DMS153 (cell line): ENCODE measurements around the gene OVAAL.

Experiments used
- DNase-seq: peaks from one replicate; lab custom pipeline; 2025; lab: John Stamatoyannopoulos, UW

The OVAAL gene

DNA sequence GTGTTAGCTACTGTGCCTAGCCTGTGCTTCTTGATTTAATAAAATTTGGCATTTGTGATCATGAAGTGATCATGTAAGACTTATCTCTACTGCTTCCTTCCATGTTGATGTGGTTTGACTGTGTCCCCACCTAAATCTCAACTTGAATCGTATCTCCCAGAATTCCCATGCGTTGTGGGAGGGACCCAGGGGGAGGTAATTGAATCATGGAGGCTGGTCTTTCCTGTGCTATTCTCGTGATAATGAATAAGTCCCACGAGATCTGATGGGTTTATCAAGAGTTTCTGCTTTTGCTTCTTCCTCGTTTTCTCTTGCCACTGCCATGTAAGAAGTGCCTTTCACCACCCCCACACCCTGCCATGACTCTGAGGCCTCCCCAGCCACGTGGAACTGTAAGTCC is at the start of gene OVAAL:
TSS of gene OVAAL (plus strand) at position 301 of the 400 bp plus-strand sequence.
- no peak for DNase-seq

GRCh38 chr1:180510882-180511281 is 47.9 kb upstream of the OVAAL start:
- DNase-seq, result no peak

GRCh38 chr1:180513531-180513930 is 45.2 kb upstream of the OVAAL start:
- DNase-seq, result no peak

- DNase-seq, result no peak
Observed at GRCh38 chr1:180515364-180515763, 43.4 kb upstream of the OVAAL start.

DNA sequence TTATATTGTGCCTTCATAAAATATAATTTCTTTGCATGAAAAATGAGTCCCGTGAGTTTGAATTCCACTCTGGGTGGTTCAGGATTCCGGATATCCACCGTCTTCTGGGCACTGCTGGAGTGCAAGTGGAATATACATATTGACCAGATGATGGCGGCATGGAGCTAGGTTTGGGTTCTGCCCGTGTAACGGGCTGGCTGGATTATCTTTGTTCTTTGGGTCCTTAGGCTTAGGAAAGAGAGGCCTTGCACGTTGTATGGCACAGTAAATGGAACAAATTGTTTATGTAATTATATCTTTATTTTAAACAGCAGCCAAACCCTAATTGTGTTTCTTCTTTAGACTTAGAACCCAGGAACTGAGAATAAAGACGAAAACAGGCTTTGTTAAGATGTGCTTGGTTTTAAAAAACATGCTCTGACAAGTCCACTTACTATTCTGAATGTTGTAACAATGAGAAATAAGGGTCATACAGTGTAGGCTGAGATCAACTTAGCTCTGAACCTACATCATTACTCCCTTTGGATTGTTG is 42.8 kb upstream of the OVAAL start:
- DNase-seq, result peak; percentile 76

DNA sequence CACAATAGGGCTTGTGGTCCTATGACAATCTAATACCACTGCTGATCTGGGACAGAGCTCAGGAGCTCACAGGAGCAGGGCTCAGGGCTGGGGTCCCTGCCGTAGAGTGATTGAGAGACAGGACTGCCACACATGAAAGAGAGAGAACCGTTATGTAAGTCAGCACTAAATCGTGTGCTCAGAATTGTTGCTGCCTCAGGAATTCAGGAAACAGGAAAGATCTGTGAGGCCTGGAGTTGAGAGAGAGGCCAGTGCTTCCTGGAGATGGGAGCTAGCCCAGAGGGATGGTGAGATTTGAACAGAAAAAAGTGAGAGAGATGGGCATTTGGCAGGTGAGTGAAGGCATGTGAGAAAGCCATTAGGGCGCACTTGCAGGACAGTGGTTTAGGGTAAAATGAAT is 38.9 kb upstream of the OVAAL start:
- no peak for DNase-seq

GRCh38 chr1:180521474-180522212 is 37.1 kb upstream of the OVAAL start:
- DNase-seq, result no peak

DNA sequence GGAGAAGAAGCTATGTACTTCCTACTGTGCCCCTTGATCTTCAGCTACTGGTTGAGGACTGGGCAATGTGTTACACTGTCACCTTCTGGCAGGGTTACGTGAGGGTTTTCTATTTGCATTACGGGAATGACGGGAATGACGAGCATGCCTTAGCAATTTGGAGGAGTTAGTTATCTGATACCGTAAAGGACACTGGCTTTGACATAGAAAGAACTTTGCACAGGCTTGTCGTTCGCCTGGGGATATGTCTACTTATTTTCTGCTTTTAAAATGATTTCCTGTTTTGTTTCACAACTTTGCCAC is 36.6 kb upstream of the OVAAL start:
- no peak for DNase-seq

GRCh38 chr1:180524160-180524914 is 34.4 kb upstream of the OVAAL start:
- no peak for DNase-seq

- no peak for DNase-seq
Observed at GRCh38 chr1:180524915-180525714, 33.6 kb upstream of the OVAAL start.

GRCh38 chr1:180525715-180526039 is 33.1 kb upstream of the OVAAL start:
- no peak for DNase-seq

- no peak for DNase-seq
Observed at GRCh38 chr1:180527101-180527669, 31.6 kb upstream of the OVAAL start.

GRCh38 chr1:180528868-180529470 is 29.8 kb upstream of the OVAAL start:
- DNase-seq, result no peak

GRCh38 chr1:180530501-180530900 is 28.3 kb upstream of the OVAAL start:
- DNase-seq, result peak; percentile 67

- no peak for DNase-seq
Observed at GRCh38 chr1:180532854-180533253, 25.9 kb upstream of the OVAAL start.

DNA sequence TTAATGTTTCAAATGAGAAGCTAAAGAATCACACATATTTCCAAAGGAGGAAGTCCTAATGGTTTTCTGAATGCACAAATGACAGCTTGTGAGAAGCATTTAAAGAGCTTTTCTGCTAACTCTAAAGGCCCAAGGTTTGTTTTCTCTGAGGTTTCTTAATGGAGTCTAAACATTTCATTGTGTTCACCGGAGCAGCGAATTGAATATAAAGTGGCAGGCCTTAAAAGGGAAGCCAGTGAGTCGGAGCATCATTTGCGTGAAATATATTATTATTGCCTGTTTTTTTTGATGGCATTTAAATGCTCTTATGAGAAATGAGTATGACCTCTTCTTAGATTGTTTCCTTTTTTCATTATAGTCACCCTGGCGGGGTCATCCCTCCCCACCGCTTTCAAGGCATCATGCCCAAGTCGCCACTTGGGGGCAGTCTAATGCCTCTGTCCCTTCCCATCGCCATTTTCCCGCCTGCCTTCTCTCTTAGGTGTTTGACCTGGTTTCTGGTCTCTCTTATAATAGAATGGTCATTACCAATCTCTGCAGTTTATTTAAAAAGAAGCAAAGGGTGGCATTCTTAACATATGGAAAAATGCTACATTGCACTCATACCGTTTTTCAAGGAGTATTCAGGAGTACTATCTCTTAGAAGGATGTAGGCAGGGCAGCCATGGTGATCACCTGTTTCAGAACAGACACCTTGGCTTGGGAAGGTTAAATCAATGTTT is 25.3 kb upstream of the OVAAL start:
- no peak for DNase-seq

DNA sequence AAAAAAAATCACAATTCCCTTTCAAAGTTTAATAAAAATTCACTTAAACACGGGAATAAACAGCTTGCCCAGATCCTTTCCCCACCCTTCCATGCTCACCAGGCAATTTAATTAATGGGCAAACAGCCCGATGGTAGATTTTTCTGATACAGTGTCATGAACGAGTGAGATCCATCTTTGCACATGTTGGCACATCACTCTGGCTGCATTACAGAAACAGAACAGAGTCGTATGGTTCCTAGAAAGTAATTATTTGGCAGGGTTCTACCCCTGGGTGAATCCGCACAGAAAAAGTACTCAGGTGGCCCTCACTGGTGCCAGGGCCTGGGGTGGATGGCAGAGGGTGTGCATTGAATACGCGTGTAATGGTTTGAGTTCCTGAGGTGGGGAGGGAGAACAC is 24.6 kb upstream of the OVAAL start:
- DNase-seq, result no peak

DNA sequence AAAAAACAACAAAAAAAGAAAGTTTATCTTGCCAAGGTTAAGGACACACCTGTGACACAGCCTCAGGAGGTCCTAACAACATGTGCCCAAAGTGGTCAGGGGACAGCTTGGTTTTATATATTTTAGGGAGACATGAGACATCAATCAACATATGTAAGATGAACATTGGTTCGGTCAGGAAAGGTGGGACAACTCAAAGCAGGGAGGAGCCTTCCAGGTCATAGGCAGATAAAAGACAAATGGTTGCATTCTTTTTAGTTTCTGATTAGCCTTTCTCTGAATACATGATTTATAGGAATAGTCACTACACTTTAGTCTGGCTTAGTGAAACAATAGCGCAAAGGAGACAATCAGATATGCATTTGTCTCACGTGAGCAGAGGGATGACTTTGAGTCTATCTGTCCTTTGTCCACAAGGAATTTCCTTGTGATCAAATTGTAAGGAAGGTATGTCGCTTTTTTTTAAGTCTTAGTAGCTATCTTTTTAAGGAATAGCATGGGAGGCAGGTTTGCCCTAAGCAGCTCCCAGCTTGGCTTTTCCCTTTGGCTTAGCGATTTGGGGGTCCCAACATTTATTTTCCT is 23.3 kb upstream of the OVAAL start:
- DNase-seq, result no peak

DNA sequence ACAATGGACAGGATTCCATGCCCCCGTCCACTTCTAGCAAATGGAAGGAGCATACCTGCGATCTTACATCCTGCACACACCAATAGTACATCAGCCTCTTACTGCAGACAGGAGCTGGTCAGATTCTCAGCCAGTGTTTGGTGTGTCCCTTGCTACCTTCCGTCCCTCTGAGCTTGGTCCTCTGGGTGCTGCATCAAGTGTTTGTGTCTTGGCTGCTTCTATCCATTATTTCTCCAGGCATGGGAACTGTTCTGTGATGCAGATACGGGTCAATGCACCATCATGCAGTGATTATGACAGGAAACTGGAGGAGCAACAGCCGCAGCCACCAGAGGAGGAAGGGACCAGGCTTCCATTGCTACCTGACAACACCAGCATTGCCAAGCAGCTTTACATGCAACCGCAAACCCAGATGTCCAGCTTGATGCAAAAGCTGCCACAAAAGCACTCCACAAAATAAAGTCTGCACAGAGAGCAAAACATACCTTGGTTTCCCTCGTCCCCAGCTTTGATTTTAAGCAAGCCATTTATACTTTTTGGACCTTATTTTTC is 21.9 kb upstream of the OVAAL start:
- DNase-seq, result no peak

DNA sequence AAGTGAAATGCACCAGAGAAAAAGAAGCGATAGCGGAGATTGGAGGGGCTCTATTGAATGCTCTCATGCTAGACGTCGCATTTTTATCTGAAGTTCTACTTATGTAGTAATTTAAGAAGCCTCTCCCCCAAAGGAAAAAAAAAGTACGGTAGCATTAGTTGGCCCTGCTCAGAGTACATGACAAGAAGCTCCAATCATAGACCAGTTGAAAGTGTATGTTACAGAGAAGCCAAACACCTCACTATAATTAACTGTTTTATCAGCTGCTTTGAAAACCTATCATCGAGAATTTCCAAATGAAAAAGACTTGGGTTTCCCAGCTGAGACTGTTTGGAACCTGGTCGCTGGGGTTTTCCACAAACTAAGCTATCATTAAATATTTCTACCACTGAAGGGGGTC is 19.6 kb upstream of the OVAAL start:
- no peak for DNase-seq
